Measurements from ENCODE around the gene FAM83F.

DNA sequence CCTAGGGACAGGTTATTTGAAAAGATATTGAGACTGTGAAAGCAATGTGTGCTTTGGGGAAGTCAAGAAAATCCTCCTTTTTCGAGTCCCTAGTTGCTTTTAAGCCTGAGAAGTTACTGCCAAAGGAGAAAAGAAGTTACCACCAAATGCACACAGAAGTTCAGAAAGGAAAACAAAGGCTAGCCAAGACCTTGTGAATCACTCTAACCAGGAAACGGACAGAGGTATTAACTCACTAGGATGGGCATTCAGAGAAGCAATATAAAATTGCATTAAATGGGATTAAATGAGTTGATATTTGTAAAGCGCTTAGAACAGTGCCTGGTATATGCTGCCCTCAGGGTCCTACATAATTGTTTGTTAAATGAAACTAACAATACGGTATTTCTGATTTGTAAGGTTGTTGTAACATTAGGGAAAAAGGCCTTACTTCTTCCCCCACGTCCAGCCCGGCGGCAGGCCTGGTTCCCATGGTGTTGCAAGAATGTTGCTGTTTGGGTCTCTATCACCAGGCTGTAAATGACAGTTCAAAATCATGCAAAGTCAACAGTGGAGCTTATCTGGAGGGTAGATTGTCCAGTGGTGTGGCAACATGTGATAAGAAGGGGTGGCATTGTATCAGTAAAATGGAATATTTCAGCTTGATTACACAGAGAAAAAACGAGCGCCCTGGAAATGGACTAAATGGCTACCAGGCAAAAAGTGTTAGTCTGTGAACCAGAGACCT, 27.5 kb upstream of the FAM83F start:
- TF ChIP-seq, protein P1, sequence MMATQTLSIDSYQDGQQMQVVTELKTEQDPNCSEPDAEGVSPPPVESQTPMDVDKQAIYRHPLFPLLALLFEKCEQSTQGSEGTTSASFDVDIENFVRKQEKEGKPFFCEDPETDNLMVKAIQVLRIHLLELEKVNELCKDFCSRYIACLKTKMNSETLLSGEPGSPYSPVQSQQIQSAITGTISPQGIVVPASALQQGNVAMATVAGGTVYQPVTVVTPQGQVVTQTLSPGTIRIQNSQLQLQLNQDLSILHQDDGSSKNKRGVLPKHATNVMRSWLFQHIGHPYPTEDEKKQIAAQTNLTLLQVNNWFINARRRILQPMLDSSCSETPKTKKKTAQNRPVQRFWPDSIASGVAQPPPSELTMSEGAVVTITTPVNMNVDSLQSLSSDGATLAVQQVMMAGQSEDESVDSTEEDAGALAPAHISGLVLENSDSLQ (IDR thresholded peaks at IDR 0.05), result no peak
- no peak for TF ChIP-seq SP1 (IDR thresholded peaks at IDR 0.05)
- TF ChIP-seq TARDBP (IDR thresholded peaks at IDR 0.05), result no peak
- TF ChIP-seq FOXA1 (IDR thresholded peaks at IDR 0.05), result no peak
- no peak for TF ChIP-seq BHLHE40 (IDR thresholded peaks at IDR 0.05; ENCODE audit: borderline replicate concordance)
- TF ChIP-seq SUZ12 (IDR thresholded peaks at IDR 0.05), result no peak
- TF ChIP-seq FOXM1 (IDR thresholded peaks at IDR 0.05; ENCODE audit: borderline replicate concordance), result no peak
- no peak for TF ChIP-seq ARNT (IDR thresholded peaks at IDR 0.05)
- TF ChIP-seq NFRKB (IDR thresholded peaks at IDR 0.05), result no peak
- TF ChIP-seq ELF4 (IDR thresholded peaks at IDR 0.05), result no peak
- no peak for TF ChIP-seq FOXK2 (IDR thresholded peaks at IDR 0.05)
- TF ChIP-seq L3MBTL2 (conservative IDR thresholded peaks at IDR 0.05), result no peak
